Measurements from ENCODE around the gene MCF2L.
"Not testable (repeated sequence)": the region's sequence is repeated elsewhere in the genome, so short reads cannot be mapped to it uniquely, and the experiment has no call there.

Gene MCF2L

DNA sequence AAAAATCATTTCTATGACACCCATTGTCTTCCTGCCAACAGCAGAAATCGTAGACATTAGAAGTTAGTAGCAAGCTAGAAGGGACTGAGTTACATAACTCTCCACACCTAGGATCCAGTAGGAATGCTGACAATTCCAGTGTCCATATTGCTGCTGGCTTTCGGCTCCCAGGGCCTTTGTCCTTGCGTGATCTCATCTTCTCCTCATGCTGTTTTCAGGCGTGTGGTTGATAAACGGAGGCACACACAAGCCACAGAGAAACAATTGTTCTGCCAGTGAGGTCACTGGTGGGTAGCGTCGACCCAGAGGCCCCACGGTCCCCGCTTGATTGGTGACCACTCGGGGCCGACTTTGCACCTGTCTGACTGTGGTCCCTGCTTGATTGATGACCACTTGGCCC lies 104.9 kb downstream of the MCF2L start:
- DNase-seq: no peak

- no peak for DNase-seq
Observed at GRCh38 chr13:113074401-113074800, 105.4 kb downstream of the MCF2L start.

DNA sequence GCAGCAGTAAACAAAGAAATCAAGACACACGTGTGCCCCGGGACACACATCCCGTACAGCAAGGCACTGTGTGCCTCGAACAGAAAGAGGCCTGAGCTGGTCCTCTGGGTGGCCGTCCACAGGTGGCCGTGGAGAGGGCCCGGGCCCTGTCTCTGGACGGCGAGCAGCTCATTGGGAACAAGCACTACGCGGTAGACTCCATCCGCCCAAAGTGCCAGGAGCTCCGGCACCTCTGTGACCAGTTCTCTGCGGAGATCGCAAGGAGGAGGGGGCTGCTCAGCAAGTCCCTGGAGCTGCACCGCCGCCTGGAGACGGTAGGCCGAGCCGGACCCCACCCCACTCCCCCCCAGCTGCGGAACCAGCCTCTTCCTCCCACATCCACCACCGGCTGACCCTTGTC lies 105.9 kb downstream of the MCF2L start:
- DNase-seq: no peak

DNA sequence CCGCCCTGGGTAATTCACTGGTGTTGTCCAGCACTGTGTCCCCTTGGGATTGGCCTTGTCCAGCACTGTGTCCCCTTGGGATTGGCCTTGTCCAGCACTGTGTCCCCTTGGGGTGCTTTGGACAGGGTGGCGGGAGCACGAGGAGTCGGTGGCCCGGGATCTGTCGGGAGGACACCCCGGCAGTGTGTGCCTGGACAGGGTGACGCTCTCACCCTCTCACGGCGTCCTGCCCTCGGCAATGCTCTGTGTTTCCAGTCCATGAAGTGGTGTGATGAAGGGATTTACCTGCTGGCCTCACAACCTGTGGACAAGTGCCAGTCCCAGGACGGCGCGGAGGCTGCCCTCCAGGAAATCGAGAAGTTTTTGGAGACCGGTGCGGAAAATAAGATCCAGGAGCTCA lies 106.7 kb downstream of the MCF2L start:
- DNase-seq: no peak

DNA sequence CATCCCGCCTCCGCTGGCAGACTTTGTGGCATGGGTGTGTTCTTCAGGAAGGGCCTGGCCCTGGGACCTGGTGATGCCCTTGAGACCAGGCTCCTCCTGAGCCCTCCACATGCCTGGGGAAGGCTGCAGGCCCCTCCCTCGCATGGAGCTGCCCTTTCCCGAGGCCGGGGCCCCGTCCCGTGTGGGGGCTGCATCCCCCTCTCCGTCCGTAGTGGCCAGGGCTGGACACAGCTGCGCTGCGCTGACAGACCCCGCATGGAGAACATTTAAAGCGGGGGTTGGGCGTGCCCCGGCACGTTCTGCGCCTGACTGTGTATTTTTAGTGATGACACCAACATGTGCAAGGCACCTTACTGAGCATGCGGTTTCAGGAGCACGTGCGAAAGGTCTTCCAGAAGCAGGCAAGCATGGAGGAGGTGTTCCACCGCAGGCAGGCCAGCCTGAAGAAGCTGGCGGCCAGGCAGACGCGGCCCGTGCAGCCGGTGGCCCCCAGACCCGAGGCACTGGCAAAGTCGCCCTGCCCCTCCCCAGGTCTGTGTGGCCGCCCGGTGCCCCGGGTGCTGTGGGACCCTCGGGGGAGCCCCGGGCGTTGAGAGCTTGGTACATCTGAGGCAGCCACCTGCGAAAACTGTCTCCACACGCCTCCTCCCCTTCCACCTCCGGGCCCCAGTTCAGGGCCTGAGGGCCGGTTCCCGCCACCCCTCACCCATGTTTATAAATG lies 107.8 kb downstream of the MCF2L start:
- no peak for DNase-seq

GRCh38 chr13:113077566-113077952 lies 108.5 kb downstream of the MCF2L start:
- DNase-seq: no peak

DNA sequence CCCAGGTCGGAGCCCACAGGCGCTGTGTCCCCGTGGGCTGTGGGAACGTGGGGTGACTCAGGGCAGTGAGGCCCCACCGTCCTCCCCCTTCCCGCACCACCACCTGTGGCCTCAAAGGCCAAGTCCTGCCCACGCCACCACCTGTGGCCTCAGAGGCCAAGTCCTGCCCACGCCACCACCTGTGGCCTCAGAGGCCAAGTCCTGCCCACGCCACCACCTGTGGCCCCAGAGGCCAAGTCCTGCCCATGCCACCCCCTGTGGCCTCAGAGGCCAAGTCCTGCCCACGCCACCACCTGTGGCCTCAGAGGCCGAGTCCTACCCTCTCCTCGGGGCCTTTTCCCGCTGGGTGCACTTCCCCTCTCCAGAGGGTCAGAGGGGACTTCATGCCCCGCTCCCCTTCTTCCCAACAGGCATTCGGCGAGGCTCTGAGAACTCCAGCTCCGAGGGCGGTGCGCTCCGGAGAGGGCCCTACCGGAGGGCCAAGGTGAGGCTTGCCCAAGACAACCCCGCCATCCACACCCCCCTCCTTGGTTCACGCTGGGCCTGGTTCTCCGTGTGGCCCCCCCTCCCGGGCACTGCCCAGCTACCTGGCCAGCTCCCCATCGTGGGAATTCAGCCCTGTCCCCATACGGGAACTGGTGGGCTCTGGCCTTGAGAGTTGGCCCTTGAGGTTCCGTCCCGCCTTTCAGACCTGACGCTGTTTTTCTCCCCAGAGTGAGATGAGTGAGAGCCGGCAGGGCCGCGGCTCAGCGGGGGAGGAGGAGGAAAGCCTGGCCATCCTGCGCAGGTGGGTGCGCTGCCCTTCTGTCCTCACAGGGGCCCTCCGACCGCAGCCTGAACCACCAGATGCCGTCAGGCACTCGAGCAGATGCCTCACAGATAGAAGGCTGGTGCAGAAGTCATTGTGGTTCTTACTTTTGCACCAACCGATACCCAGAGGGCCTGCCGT lies 109.2 kb downstream of the MCF2L start:
- no peak for DNase-seq

DNA sequence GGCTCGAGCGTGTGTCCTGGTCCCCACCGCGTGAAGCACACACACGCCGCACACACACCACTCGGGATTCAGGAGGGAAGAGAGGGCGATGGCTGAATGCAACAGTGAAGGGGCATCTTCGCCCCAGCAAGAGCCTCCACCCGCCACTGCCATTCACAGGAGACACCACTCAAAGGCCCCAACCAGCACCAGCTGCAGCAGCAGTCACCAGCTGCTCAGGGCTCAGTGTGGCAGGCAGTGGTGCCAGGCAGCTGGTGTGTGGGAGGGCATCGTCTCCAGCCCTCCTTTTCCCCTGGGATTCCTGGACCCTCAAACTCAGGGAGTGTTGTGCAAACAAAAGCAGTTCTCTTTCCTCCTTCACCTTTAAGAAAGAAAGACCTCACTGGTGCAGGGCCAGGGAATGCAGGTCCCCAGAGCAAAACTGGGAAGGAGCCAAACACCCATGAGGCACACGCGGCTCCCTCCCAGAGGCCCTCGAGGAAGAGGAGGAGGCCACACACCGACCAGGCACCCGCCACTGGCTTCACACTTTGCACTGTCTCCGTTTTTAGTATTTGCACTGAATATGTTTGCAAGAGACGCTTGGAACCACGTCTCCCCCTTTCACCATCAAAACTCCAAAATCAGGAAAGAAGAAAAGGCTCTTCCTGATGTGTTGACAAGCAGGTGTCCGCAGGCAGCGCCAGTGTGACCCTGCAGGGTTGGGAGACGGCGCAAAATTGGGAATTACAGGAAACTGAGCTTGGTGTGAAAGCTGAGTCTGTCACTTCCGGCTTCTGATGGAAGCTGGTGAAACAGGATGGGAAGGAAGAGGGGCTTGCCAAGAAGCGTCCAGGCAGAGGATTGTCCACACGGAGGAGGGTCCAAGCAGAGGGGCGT lies 110.1 kb downstream of the MCF2L start:
- no peak for DNase-seq

DNA sequence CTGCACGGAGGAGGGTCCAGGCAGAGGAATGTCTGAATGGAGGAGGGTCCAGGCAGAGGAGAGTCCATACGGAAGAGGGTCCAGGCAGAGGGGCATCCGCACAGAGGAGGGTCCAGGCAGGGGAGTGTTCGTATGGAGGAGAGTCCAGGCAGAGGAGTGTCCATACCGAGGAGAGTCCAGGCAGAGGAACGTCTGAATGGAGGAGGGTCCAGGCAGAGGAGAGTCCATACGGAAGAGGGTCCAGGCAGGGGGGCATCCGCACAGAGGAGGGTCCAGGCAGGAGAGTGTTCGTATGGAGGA lies 110.7 kb downstream of the MCF2L start:
- not testable (repeated sequence) for DNase-seq

DNA sequence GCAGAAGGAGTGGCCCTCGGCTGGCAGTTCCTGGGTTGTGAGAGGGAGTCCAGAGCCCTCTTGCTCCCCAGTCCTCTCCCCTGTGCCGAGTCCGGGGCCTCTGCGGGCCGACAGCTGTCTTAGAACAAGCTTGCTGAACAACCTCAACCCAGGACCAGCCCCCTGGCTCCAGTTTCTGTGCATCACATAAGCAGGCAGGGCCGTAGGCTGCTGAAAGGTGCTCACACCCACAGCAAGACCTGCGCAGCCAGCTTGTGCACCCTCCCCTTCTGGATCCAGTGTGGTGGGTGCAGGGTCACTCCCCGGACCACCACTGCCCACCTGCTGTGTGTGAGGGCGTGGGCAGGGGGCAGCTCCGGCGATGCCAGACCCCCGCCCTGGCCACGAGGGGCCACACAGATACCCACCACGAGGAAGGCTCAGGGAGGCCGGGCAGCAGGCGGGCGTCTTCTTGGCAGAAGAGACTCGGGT lies 111.4 kb downstream of the MCF2L start:
- DNase-seq: no peak

GRCh38 chr13:113080901-113081521 lies 112.0 kb downstream of the MCF2L start:
- no peak for DNase-seq

- no peak for DNase-seq
Observed at GRCh38 chr13:113082198-113083021, 113.4 kb downstream of the MCF2L start.

- no peak for DNase-seq
Observed at GRCh38 chr13:113083022-113083373, 114.0 kb downstream of the MCF2L start.

- DNase-seq: no peak
Observed at GRCh38 chr13:113083402-113084061, 114.5 kb downstream of the MCF2L start.

DNA sequence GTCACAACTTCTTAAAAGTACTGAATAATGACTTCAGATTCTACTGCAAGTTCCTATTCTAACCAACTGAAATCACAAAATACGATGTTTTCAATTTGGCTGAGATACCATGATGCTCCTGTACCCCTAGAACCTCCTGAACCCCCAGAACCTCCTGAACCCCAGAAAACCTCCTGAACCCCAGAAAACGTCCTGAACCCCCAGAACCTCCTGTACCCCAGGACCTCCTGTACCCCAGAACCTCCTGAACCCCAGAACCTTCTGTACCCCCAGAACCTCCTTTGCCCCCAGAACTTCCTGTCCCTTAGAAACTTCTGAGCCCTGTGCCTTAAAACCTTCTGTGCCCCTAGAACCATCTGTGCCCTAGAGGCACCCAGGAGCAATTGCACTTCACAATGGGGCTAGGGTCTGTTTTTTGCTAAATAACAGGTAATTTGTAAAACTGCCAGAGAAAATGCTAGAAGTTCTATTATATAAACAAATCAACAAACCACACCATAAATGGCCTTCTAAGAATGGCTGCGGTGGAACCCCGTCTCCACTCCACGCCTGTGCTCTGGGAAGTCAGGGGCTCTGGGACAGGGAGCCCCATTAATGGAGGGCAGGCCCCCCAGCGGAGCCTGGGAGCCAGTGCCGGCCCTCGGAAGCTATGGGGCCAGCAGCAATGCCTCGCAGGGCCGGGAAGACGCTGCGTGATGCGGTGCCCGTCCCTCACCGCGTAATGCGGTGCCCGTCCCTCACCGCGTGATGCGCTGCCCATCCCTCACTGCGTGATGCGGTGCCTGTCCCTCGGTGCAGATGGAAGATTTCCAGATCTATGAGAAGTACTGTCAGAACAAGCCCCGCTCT lies 115.3 kb downstream of the MCF2L start:
- no peak for DNase-seq

DNA sequence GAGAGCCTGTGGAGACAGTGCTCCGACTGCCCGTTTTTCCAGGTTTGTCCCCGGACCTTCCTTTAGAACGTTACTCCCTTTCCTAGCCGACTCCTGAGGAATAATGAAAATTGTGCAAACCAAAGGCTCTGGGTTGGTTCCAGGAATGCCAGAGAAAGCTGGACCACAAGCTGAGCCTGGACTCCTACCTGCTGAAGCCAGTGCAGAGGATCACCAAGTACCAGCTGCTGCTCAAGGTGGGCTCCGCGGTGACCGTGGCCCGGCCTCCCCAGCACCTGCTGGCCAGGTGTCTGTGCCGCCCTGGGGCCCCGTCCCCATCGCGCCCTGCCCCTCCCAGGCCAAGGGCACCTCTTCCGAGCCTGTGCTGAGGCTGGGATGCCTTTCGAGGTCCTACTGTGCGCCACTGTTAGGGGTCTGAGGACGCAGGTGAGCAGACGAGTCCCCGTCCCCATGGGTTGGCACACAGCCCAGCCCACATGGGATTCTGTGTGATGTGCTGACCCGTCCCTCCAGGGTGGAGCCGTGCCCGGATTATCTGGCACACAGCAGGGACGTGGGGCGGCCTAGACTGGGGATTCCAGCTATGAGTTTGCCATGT lies 116.0 kb downstream of the MCF2L start:
- DNase-seq: no peak

- DNase-seq: no peak
Observed at GRCh38 chr13:113086031-113086750, 117.2 kb downstream of the MCF2L start.

GRCh38 chr13:113086991-113087922 lies 118.2 kb downstream of the MCF2L start:
- no peak for DNase-seq

All from Kasumi-1 (cell line).